ENCODE results near the gene CTDSP2.

Gene CTDSP2

DNA sequence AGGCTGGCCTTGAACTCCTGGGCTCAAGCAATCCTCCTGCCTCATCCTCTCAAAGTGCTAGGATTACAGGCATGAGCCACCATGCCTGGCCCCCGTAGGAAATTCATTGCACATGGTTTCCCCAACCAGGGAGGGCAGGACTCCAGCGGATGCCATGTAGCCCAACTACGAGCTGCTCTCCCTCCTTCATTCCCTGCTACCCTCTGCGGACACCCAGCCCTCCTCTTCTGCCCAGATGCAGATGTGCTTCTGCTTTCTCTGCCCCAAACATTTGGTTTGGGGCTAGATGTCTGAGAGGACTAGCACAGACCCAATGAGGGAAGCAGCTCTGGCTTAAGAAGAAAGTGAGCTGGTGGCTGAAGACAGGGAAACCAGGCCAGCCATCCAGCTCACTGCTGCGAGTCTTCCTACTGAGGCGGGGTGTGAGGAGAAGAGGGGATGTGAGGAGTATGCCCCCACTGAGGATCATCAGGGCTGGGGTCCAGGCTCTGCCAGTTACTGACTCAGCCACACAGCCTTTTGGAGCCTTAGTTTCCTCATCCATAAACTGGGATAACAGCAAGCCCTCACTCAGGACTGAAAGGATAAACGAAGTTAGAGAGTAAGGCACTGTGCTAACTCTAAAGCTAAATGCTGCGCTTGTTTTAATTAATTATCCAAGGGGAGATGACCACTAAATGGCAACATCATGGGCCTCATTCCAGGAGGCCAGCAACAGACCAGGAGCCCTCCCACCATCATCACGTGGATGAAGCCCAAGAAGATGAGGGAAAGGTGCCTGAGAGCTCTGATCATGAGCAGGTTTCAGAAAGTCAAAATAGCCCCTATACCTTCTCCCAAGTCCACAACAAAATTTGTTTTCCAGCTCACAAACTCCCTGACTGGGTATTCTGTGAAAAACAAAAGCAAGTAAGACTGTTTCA, 10.9 kb downstream of the CTDSP2 start:
- DNase-seq (ENCODE audit: low read depth), result no peak
- no peak overlapping the region for H3K4me3 ChIP-seq (ENCODE audit: low read depth, low read length)
- in situ Hi-C loops (cut with HindIII; ENCODE audit: low sequenced_read_pairs), result no loop called here
- no peak for TF ChIP-seq CTCF (IDR thresholded peaks at IDR 0.05; ENCODE audit: low read depth, low read length, missing control alignments)

GRCh38 chr12:57834086-57834876, 12.2 kb downstream of the CTDSP2 start:
- in situ Hi-C loops (cut with HindIII; ENCODE audit: low sequenced_read_pairs), result no loop called here
- no peak for DNase-seq (ENCODE audit: low read depth)
- no peak for TF ChIP-seq CTCF (IDR thresholded peaks at IDR 0.05; ENCODE audit: low read depth, low read length, missing control alignments)
- H3K4me3 ChIP-seq (ENCODE audit: low read depth, low read length), result no peak overlapping the region

GRCh38 chr12:57833672-57834071, 12.9 kb downstream of the CTDSP2 start:
- TF ChIP-seq CTCF (IDR thresholded peaks at IDR 0.05; ENCODE audit: low read depth, low read length, missing control alignments), result no peak
- H3K4me3 ChIP-seq (ENCODE audit: low read depth, low read length), result no peak overlapping the region
- DNase-seq (ENCODE audit: low read depth), result no peak
- in situ Hi-C loops (cut with HindIII; ENCODE audit: low sequenced_read_pairs), result no loop called here

DNA sequence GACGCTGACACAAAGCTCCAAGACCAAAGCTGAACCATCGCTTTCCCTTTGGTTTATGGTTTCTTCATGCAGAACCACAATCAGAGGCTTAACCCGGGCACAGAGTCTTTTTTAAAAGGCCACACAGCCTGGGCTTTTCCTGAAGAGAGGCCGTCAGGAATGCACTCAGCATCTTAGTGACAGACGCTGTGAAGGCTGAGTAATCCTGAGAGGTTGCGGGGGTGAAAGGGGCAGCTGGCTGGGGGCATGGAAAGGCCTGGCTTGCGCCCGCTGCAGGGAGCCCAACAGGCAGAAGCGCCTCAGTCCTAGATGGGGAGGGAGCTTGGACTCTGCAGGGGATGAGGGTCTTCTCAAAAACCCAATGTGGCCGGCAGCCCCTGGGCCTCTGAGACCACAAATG, 13.6 kb downstream of the CTDSP2 start:
- in situ Hi-C loops (cut with HindIII; ENCODE audit: low sequenced_read_pairs), result no loop called here
- DNase-seq (ENCODE audit: low read depth), result no peak
- no peak overlapping the region for H3K4me3 ChIP-seq (ENCODE audit: low read depth, low read length)
- TF ChIP-seq CTCF (IDR thresholded peaks at IDR 0.05; ENCODE audit: low read depth, low read length, missing control alignments), result no peak

DNA sequence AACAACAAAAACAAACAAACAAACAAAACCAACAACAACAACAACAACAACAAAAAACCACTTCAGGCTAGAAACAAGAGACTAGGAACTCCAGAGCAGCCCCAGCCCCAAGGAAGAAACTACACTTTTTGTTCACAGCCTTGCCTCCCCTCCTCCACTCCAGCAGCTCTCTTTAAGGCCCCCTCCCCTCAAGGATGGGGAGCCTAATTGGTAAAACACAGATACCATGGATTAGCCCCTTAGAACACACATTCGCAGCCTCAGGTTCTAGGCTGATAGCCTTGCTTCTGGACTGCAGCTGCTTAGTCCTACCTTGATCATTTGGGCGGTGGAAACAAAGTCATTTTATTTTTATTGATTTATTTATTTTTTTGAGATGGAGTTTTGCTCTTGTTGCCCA, 16.1 kb downstream of the CTDSP2 start:
- in situ Hi-C loops (cut with HindIII; ENCODE audit: low sequenced_read_pairs), result no loop called here
- TF ChIP-seq CTCF (IDR thresholded peaks at IDR 0.05; ENCODE audit: low read depth, low read length, missing control alignments), result no peak
- H3K4me3 ChIP-seq (ENCODE audit: low read depth, low read length), result no peak overlapping the region
- no peak for DNase-seq (ENCODE audit: low read depth)

DNA sequence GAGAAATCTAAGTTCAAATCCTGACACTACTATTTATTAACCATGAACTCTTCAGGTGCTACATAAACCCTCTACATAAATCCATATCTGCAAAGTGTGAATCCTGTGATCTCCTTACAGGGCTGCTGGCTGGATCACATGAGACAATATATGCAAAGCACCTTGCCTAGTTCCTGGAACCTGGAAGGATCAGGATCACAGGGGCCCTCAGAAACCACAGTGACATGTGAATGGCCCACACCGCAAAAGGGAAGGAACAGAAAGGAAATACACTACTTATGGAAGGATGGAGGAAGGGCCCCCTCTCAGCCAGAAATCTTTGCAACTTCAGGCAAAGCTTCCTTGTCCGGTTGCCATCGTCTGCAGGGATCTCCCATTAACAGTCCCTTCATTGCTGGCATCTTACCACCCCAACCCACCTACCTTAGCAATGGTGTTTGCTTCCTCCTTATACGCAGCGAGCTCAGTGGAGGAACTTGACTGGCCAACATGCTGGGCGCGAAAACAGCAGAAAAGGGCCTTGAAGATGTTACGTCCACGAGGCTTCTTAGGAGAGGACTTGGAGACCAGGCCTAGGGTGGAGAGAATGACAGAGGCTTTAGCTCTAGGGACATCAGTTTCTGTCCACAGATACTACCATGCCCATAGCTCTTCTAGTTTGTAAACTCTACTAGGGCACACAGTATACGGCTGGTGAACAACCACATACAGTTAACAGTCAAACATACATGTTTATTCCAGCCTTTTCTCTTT, 17.3 kb downstream of the CTDSP2 start:
- DNase-seq (ENCODE audit: low read depth), result no peak
- H3K4me3 ChIP-seq (ENCODE audit: low read depth, low read length), result no peak overlapping the region
- in situ Hi-C loops (cut with HindIII; ENCODE audit: low sequenced_read_pairs), result loop anchor here (5.0 kb wide), 1 partner anchor 73 kb away; no protein-coding TSS in a partner anchor
- TF ChIP-seq CTCF (IDR thresholded peaks at IDR 0.05; ENCODE audit: low read depth, low read length, missing control alignments), result no peak

Measured in astrocyte of the cerebellum (primary cell).